Measurements from ENCODE around the gene CEP41. TPM values are rescaled to one million over a fixed set of nuclear protein-coding genes. Genes with fewer than 3 reads are reported as not detected.

Gene CEP41
- polyA plus RNA-seq, 3 donors: 2.9 to 8.5 (median 7.2) TPM

- Mint-ChIP-seq H3K4me3 (no peak overlapping the region), H3K27ac (no peak overlapping the region), H3K27me3 (ENCODE audit: low read depth in 3 of 3) (peaks cover 2 to 4% (median 3%) of the 10 kb centered on the region in 3 donors), H3K36me3 (no peaks in the 10 kb centered on the region), H3K9me3 (peaks cover 0 to 8% (median 3%) of the 10 kb centered on the region in 7 donors), H3K4me1 (peaks cover 12% of the 10 kb centered on the region)
- Histone ChIP-seq H3K4me2 (replicated peaks; ENCODE audit: extremely low read depth, low read length, poor library complexity, severe bottlenecking) (no peak overlapping the region), H3K27ac (ENCODE audit: low read depth in 1 of 2, low read length in 2 of 2) (no peak overlapping the region), H4K20me1 (ENCODE audit: insufficient read depth, low read length) (no peaks in the 10 kb centered on the region), H3K4me3 (replicated peaks in 1 of 3; ENCODE audit: low read depth in 2 of 3, low read length in 3 of 3) (no peak overlapping the region), H3K4me1 (ENCODE audit: control insufficient read depth in 1 of 2, insufficient read depth in 2 of 2, low read length in 2 of 2) (peaks cover 9 to 12% of the 10 kb centered on the region in 2 donors), H3K9me3 (replicated peaks in 1 of 2; ENCODE audit: control insufficient read depth in 1 of 2, insufficient read depth in 1 of 2, low read length in 2 of 2) (peaks cover under 1 to 4% of the 10 kb centered on the region in 2 donors), H3K36me3 (replicated peaks in 1 of 2; ENCODE audit: control insufficient read depth in 1 of 2, insufficient read depth in 2 of 2, low read length in 2 of 2) (no peaks in the 10 kb centered on the region), H2AFZ (ENCODE audit: insufficient read depth, low read depth, low read length, poor library complexity, severe bottlenecking) (no peak overlapping the region), H3K9ac (ENCODE audit: insufficient read depth, low read length, poor library complexity, severe bottlenecking) (no peak overlapping the region), H3K79me2 (ENCODE audit: insufficient read depth, low read length) (no peaks in the 10 kb centered on the region), H3K27me3 (ENCODE audit: control insufficient read depth in 2 of 2, insufficient read depth in 2 of 2, low read length in 2 of 2) (no peaks in the 10 kb centered on the region)
- intact Hi-C loops (cut with micrococcal nuclease): no loop called here
- 97% methylated on average over 9 of the region's 15 CpGs for WGBS (ENCODE audit: insufficient coverage)
- no peak for DNase-seq
- TF ChIP-seq CTCF (IDR thresholded peaks at IDR 0.05): no peak
Measured at GRCh38 chr7:130365511-130366441, 75.0 kb downstream of the CEP41 start.

GRCh38 chr7:130365088-130365487 is 75.7 kb downstream of the CEP41 start:
- no peak overlapping the region for H3K9ac ChIP-seq (ENCODE audit: insufficient read depth, low read length, poor library complexity, severe bottlenecking)
- DNase-seq: no peak
- H3K27me3 ChIP-seq (ENCODE audit: control insufficient read depth in 2 of 2, insufficient read depth in 2 of 2, low read length in 2 of 2): no peaks in the 10 kb centered on the region
- no peak overlapping the region for H3K27ac Mint-ChIP-seq
- no peak overlapping the region for H3K4me3 ChIP-seq (replicated peaks in 1 of 3; ENCODE audit: low read depth in 2 of 3, low read length in 3 of 3)
- intact Hi-C loops (cut with micrococcal nuclease): no loop called here
- H3K9me3 ChIP-seq (replicated peaks in 1 of 2; ENCODE audit: control insufficient read depth in 1 of 2, insufficient read depth in 1 of 2, low read length in 2 of 2): peaks cover 8 to 10% of the 10 kb centered on the region in 2 donors
- H3K36me3 ChIP-seq (replicated peaks in 1 of 2; ENCODE audit: control insufficient read depth in 1 of 2, insufficient read depth in 2 of 2, low read length in 2 of 2): no peaks in the 10 kb centered on the region
- peaks cover 9 to 12% of the 10 kb centered on the region in 2 donors for H3K4me1 ChIP-seq (ENCODE audit: control insufficient read depth in 1 of 2, insufficient read depth in 2 of 2, low read length in 2 of 2)
- H3K36me3 Mint-ChIP-seq: no peaks in the 10 kb centered on the region
- no peaks in the 10 kb centered on the region for H4K20me1 ChIP-seq (ENCODE audit: insufficient read depth, low read length)
- WGBS (ENCODE audit: insufficient coverage): no CpG with 5 or more reads among the region's 2 CpGs
- peaks cover 2 to 15% (median 8%) of the 10 kb centered on the region in 7 donors for H3K9me3 Mint-ChIP-seq
- no peak overlapping the region for H2AFZ ChIP-seq (ENCODE audit: insufficient read depth, low read depth, low read length, poor library complexity, severe bottlenecking)
- H3K27ac ChIP-seq (ENCODE audit: low read depth in 1 of 2, low read length in 2 of 2): no peak overlapping the region
- no peaks in the 10 kb centered on the region for H3K79me2 ChIP-seq (ENCODE audit: insufficient read depth, low read length)
- H3K27me3 Mint-ChIP-seq (ENCODE audit: low read depth in 3 of 3): peaks cover 2 to 4% (median 3%) of the 10 kb centered on the region in 3 donors
- H3K4me1 Mint-ChIP-seq: peaks cover 12% of the 10 kb centered on the region
- no peak overlapping the region for H3K4me3 Mint-ChIP-seq
- no peak for TF ChIP-seq CTCF (IDR thresholded peaks at IDR 0.05)
- H3K4me2 ChIP-seq (replicated peaks; ENCODE audit: extremely low read depth, low read length, poor library complexity, severe bottlenecking): no peak overlapping the region

All from CD14-positive monocyte (primary cell).